HEK293 (cell line): ENCODE measurements around the gene GRB2.

ENCODE experiments used
- CTCF ChIA-PET: fragments of 350-600 bp; formaldehyde crosslinking; extraction: SDS; loops from one replicate; lab custom pipeline; 2021; ENCODE audit warnings: antibody characterized with exemption; lab: Yijun Ruan, JAX
- POLR2A ChIA-PET: fragments of 300-600 bp; formaldehyde crosslinking; extraction: SDS; loops from one replicate; lab custom pipeline; 2020; ENCODE audit warnings: antibody characterized with exemption, inconsistent platforms; lab: Yijun Ruan, JAX
- H3K27ac ChIP-seq: fragments of 200-500 bp; sonication (Bioruptor generic); 2 replicates; pipeline ENCODE4 v1.5.1; 2014; ENCODE audit warnings: low read depth, low read length, control low read depth, inconsistent platforms; ENCODE audit errors: extremely low read depth
- H3K36me3 ChIP-seq, 2 experiments: fragments of 200-500 bp in 1 of 2; sonication (Bioruptor generic) in 1 of 2; 1 replicate in 1 of 2; 2 replicates in 1 of 2; pipeline ENCODE4 v1.5.1; 2014 to 2017; ENCODE audit warnings: inconsistent platforms in 2 of 2, low read length in 2 of 2; ENCODE audit not compliant: control insufficient read depth in 2 of 2, insufficient read depth in 1 of 2
- H3K4me1 ChIP-seq: fragments of 200-500 bp; sonication (Bioruptor generic); 2 replicates; pipeline ENCODE4 v1.5.1; 2014; ENCODE audit warnings: mild to moderate bottlenecking, low read length, inconsistent platforms; ENCODE audit not compliant: control insufficient read depth, insufficient read depth
- H3K4me3 ChIP-seq: 2 replicates; pipeline ENCODE4 v1.5.1; 2011; ENCODE audit warnings: low read depth, mild to moderate bottlenecking, control low read depth, low read length, moderate library complexity
- H3K9me3 ChIP-seq: fragments of 200-500 bp; sonication (Bioruptor generic); 2 replicates; pipeline ENCODE4 v1.5.1; 2014; ENCODE audit warnings: low read depth, low read length, inconsistent platforms; ENCODE audit not compliant: control insufficient read depth, insufficient read depth
- FEZF1 ChIP-seq: fragments of 450-650 bp; formaldehyde crosslinking; IDR thresholded peaks from 2 replicates; pipeline ENCODE4 v1.5.1; 2016; ENCODE audit warnings: missing biosample characterization, missing genetic modification characterization
- SCRT2 ChIP-seq: fragments of 450-650 bp; formaldehyde crosslinking; IDR thresholded peaks from 2 replicates; pipeline ENCODE4 v1.5.1; 2016; ENCODE audit warnings: missing biosample characterization, missing genetic modification characterization
- SP3 ChIP-seq: fragments of 450-650 bp; formaldehyde crosslinking; IDR thresholded peaks from 2 replicates; pipeline ENCODE4 v1.5.1; 2016; ENCODE audit warnings: missing biosample characterization, missing genetic modification characterization
- ZEB2 ChIP-seq: fragments of 450-650 bp; formaldehyde crosslinking; IDR thresholded peaks from 2 replicates; pipeline ENCODE4 v1.5.1; 2016; ENCODE audit warnings: missing biosample characterization, missing genetic modification characterization
- ZFP3 ChIP-seq: fragments of 450-650 bp; formaldehyde crosslinking; IDR thresholded peaks from 2 replicates; pipeline ENCODE4 v1.5.1; 2016; ENCODE audit warnings: low read depth, missing biosample characterization, missing genetic modification characterization
- ZNF174 ChIP-seq: fragments of 450-650 bp; formaldehyde crosslinking; IDR thresholded peaks from 2 replicates; pipeline ENCODE4 v1.5.0; 2017; ENCODE audit warnings: missing biosample characterization, mild to moderate bottlenecking, missing genetic modification characterization
- ZNF184 ChIP-seq: fragments of 450-650 bp; IDR thresholded peaks from 2 replicates; pipeline ENCODE4 v1.5.1; 2018; ENCODE audit warnings: missing biosample characterization, mild to moderate bottlenecking, missing genetic modification characterization
- ZNF354C ChIP-seq: fragments of 450-650 bp; formaldehyde crosslinking; IDR thresholded peaks from 2 replicates; pipeline ENCODE4 v1.5.1; 2016; ENCODE audit warnings: missing biosample characterization, missing genetic modification characterization, low read depth, borderline replicate concordance
- ZNF394 ChIP-seq: fragments of 450-650 bp; formaldehyde crosslinking; IDR thresholded peaks from 2 replicates; pipeline ENCODE4 v1.5.1; 2016; ENCODE audit warnings: missing biosample characterization, missing genetic modification characterization, mild to moderate bottlenecking, moderate library complexity, borderline replicate concordance
- ZNF426 ChIP-seq: fragments of 450-650 bp; formaldehyde crosslinking; IDR thresholded peaks from 2 replicates; pipeline ENCODE4 v1.5.1; 2017; ENCODE audit warnings: missing biosample characterization, missing genetic modification characterization, mild to moderate bottlenecking, inconsistent platforms, moderate library complexity
- ZNF48 ChIP-seq: fragments of 450-650 bp; formaldehyde crosslinking; IDR thresholded peaks from 2 replicates; pipeline ENCODE4 v1.5.1; 2016; ENCODE audit warnings: missing biosample characterization, missing genetic modification characterization
- ZNF600 ChIP-seq: fragments of 450-650 bp; formaldehyde crosslinking; IDR thresholded peaks from 2 replicates; pipeline ENCODE4 v1.5.1; 2016; ENCODE audit warnings: missing biosample characterization, missing genetic modification characterization
- ZNF792 ChIP-seq: fragments of 450-650 bp; formaldehyde crosslinking; IDR thresholded peaks from 2 replicates; pipeline ENCODE4 v1.5.1; 2016; ENCODE audit warnings: missing biosample characterization, missing genetic modification characterization
- ZNF830 ChIP-seq: fragments of 450-650 bp; IDR thresholded peaks from 2 replicates; pipeline ENCODE4 v1.5.0; 2018; ENCODE audit warnings: missing biosample characterization, missing genetic modification characterization, low read depth, mild to moderate bottlenecking, moderate library complexity
- TF ChIP-seq, protein P1 (sequence below): fragments of 450-650 bp; formaldehyde crosslinking; IDR thresholded peaks from 2 replicates; pipeline ENCODE4 v1.5.1; 2016; ENCODE audit warnings: missing biosample characterization, missing genetic modification characterization
- TF ChIP-seq, protein P2 (sequence below): fragments of 450-650 bp; formaldehyde crosslinking; IDR thresholded peaks from 2 replicates; pipeline ENCODE4 v1.5.1; 2016; ENCODE audit warnings: missing biosample characterization, missing genetic modification characterization
- TF ChIP-seq, protein P3 (sequence below): fragments of 450-650 bp; formaldehyde crosslinking; IDR thresholded peaks from 2 replicates; pipeline ENCODE4 v1.5.1; 2016; ENCODE audit warnings: missing biosample characterization, missing genetic modification characterization, borderline replicate concordance

Gene GRB2

DNA sequence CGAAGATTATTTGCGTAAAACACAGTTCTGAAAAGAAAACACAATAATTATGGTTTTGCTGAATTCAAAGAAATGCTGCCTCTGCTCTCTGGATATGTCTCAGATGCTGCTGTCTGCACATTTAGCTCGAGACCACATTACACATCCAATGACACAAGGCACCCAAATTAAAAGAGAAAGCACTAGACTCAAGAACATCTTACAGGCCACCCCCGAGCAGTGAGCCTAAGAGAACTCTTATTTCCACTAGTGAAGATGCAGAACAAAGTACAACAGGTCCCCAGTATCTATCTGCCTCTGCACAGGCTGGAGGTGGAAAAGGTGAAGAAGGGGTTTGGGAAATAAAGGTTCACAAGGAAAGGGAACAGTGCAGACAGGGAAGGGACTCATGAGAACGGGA, 33.5 kb downstream of the GRB2 start:
- ChIA-PET POLR2A (no interaction called here), CTCF (no interaction called here)
- peaks cover 15% of the 10 kb centered on the region for H3K4me1 ChIP-seq
- TF ChIP-seq ZNF600 (tag by site-specific recombination) (peak; percentile 70), SCRT2 (tag by site-specific recombination) (peak; percentile 54)
- TF ChIP-seq, protein P1, sequence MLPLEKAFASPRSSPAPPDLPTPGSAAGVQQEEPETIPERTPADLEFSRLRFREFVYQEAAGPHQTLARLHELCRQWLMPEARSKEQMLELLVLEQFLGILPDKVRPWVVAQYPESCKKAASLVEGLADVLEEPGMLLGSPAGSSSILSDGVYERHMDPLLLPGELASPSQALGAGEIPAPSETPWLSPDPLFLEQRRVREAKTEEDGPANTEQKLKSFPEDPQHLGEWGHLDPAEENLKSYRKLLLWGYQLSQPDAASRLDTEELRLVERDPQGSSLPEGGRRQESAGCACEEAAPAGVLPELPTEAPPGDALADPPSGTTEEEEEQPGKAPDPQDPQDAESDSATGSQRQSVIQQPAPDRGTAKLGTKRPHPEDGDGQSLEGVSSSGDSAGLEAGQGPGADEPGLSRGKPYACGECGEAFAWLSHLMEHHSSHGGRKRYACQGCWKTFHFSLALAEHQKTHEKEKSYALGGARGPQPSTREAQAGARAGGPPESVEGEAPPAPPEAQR: no peak
- H3K36me3 ChIP-seq: peaks cover 6 to 10% of the 10 kb centered on the region in 2 experiments; a peak in 2 of 3 replicates
- no peak overlapping the region for H3K4me3 ChIP-seq
- no peak overlapping the region for H3K27ac ChIP-seq
- no peaks in the 10 kb centered on the region for H3K9me3 ChIP-seq

DNA sequence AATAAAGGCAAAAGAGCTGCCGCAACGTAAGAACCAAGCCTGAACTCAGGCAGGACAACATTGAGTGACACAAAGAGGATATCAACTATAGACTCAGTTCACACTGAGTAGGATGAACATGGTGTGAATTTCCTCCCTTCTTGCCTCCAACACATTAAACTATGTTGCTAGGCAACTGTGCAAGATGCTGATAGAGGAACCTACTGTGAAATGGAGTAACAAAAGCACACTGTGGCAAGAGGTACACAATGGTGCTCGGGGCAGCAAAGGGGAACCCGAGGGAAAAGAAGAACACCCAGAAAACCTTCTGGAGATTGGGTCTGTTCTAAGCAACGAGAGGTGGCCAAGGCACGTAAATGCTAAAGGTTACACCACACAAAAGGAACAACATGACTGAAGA, 34.1 kb downstream of the GRB2 start:
- peaks cover 17% of the 10 kb centered on the region for H3K4me1 ChIP-seq
- H3K4me3 ChIP-seq: no peak overlapping the region
- ChIA-PET CTCF (interaction anchor here (0.6 kb wide), 1 partner anchor 41 kb away, joined by 4 read pairs; no protein-coding TSS in a partner anchor), POLR2A (no interaction called here)
- peaks cover 3 to 4% of the 10 kb centered on the region in 2 experiments; a peak in 2 of 3 replicates for H3K36me3 ChIP-seq
- H3K27ac ChIP-seq: no peak overlapping the region
- no peaks in the 10 kb centered on the region for H3K9me3 ChIP-seq
- TF ChIP-seq FEZF1 (tag by site-specific recombination) (no peak), SP3 (tag by site-specific recombination) (no peak)
- TF ChIP-seq, protein P2, sequence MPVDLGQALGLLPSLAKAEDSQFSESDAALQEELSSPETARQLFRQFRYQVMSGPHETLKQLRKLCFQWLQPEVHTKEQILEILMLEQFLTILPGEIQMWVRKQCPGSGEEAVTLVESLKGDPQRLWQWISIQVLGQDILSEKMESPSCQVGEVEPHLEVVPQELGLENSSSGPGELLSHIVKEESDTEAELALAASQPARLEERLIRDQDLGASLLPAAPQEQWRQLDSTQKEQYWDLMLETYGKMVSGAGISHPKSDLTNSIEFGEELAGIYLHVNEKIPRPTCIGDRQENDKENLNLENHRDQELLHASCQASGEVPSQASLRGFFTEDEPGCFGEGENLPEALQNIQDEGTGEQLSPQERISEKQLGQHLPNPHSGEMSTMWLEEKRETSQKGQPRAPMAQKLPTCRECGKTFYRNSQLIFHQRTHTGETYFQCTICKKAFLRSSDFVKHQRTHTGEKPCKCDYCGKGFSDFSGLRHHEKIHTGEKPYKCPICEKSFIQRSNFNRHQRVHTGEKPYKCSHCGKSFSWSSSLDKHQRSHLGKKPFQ (tag by site-specific recombination): peak; percentile 99

DNA sequence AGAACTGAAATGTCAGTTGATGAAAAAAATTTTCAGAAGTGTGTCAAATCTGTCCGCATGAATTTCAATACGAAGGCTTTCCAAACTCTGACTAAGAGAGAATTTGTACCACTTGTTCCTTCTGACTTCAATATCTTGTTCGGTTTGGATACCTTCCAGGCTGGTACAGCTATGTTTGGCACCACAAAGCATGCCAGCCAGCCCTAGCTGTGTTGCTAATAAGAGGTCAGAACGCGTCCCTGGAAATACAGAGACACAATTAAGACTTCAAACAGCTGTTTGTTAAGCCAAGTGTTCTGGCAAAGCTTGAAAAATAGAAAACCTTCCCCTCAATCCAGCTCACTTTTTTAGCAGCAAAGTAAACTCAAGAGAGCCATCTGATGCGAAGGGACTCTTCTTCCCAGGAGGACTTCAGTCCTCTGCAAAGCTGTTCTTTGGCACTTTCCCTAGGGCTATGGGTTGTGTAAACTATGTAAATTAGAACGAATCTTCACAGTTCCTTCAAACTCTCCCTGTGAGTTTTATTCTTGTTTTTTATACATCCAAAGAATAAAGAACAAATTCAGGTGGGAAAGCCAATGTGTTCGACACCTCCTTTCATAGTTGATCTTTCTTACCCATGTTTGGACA, 35.1 kb downstream of the GRB2 start:
- ChIA-PET CTCF (interaction anchor here (0.6 to 2.6 kb wide), 4 partner anchors 10 to 100 kb away, joined by 3 to 10 read pairs (median 3); no protein-coding TSS in a partner anchor), POLR2A (interaction anchor here (1.0 to 2.0 kb wide), 2 partner anchors 23 to 25 kb away, joined by 3 to 8 read pairs; no protein-coding TSS in a partner anchor)
- H3K4me3 ChIP-seq: no peak overlapping the region
- no peaks in the 10 kb centered on the region for H3K9me3 ChIP-seq
- no peak overlapping the region; the same call in 1 of the 2 replicates for H3K27ac ChIP-seq
- peaks cover 3% of the 10 kb centered on the region in 2 experiments; a peak in 2 of 3 replicates for H3K36me3 ChIP-seq
- TF ChIP-seq ZEB2 (no peak), ZNF792 (tag by site-specific recombination) (no peak), ZNF426 (no peak), ZNF174 (no peak), ZNF354C (no peak), ZNF830 (tag by site-specific recombination) (no peak), ZNF48 (tag by site-specific recombination) (no peak), ZFP3 (no peak), ZNF394 (no peak), ZNF184 (no peak)
- TF ChIP-seq, protein P3, sequence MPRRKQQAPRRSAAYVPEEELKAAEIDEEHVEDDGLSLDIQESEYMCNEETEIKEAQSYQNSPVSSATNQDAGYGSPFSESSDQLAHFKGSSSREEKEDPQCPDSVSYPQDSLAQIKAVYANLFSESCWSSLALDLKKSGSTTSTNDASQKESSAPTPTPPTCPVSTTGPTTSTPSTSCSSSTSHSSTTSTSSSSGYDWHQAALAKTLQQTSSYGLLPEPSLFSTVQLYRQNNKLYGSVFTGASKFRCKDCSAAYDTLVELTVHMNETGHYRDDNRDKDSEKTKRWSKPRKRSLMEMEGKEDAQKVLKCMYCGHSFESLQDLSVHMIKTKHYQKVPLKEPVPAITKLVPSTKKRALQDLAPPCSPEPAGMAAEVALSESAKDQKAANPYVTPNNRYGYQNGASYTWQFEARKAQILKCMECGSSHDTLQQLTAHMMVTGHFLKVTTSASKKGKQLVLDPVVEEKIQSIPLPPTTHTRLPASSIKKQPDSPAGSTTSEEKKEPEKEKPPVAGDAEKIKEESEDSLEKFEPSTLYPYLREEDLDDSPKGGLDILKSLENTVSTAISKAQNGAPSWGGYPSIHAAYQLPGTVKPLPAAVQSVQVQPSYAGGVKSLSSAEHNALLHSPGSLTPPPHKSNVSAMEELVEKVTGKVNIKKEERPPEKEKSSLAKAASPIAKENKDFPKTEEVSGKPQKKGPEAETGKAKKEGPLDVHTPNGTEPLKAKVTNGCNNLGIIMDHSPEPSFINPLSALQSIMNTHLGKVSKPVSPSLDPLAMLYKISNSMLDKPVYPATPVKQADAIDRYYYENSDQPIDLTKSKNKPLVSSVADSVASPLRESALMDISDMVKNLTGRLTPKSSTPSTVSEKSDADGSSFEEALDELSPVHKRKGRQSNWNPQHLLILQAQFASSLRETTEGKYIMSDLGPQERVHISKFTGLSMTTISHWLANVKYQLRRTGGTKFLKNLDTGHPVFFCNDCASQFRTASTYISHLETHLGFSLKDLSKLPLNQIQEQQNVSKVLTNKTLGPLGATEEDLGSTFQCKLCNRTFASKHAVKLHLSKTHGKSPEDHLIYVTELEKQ (tag by site-specific recombination): no peak
- peaks cover 26% of the 10 kb centered on the region for H3K4me1 ChIP-seq
